Measurements from ENCODE around the gene NXPE3.
"Not testable (repeated sequence)": the region's sequence is repeated elsewhere in the genome, so short reads cannot be mapped to it uniquely, and the experiment has no call there.

The NXPE3 gene

GRCh38 chr3:101779047-101779821, at the start of gene NXPE3:
Gene NXPE3, plus strand, starts transcription at chr3:101779211. Its CDS starts 6,386 bp downstream, at chr3:101785597.
- in situ Hi-C loops (cut with MboI; ENCODE audit: low sequenced_read_pairs): no loop called here

- in situ Hi-C loops (cut with MboI; ENCODE audit: low sequenced_read_pairs): no loop called here
These were observed 49.4 kb upstream of the NXPE3 start for GRCh38 chr3:101729586-101729985.

GRCh38 chr3:101730839-101731238, 48.2 kb upstream of the NXPE3 start:
- in situ Hi-C loops (cut with MboI; ENCODE audit: low sequenced_read_pairs): no loop called here

- in situ Hi-C loops (cut with MboI; ENCODE audit: low sequenced_read_pairs): no loop called here
These were observed 46.8 kb upstream of the NXPE3 start for GRCh38 chr3:101732240-101732641.

- in situ Hi-C loops (cut with MboI; ENCODE audit: low sequenced_read_pairs): no loop called here
These were observed 43.2 kb upstream of the NXPE3 start for GRCh38 chr3:101735833-101736232.

GRCh38 chr3:101741914-101742313, 37.1 kb upstream of the NXPE3 start:
- in situ Hi-C loops (cut with MboI; ENCODE audit: low sequenced_read_pairs): not testable (repeated sequence)

GRCh38 chr3:101744811-101745210, 34.2 kb upstream of the NXPE3 start:
- in situ Hi-C loops (cut with MboI; ENCODE audit: low sequenced_read_pairs): no loop called here

- in situ Hi-C loops (cut with MboI; ENCODE audit: low sequenced_read_pairs): not testable (repeated sequence)
These were observed 33.1 kb upstream of the NXPE3 start for GRCh38 chr3:101745934-101746333.

GRCh38 chr3:101753386-101754113, 25.5 kb upstream of the NXPE3 start:
- in situ Hi-C loops (cut with MboI; ENCODE audit: low sequenced_read_pairs): not testable (repeated sequence)

- in situ Hi-C loops (cut with MboI; ENCODE audit: low sequenced_read_pairs): no loop called here
These were observed 20.8 kb upstream of the NXPE3 start for GRCh38 chr3:101758224-101758623.

GRCh38 chr3:101762041-101762646, 16.9 kb upstream of the NXPE3 start:
- in situ Hi-C loops (cut with MboI; ENCODE audit: low sequenced_read_pairs): no loop called here

GRCh38 chr3:101777745-101778281, 1.2 kb upstream of the NXPE3 start:
- in situ Hi-C loops (cut with MboI; ENCODE audit: low sequenced_read_pairs): not testable (repeated sequence)

GRCh38 chr3:101778385-101779046, 495 bp upstream of the NXPE3 start:
- in situ Hi-C loops (cut with MboI; ENCODE audit: low sequenced_read_pairs): no loop called here

- in situ Hi-C loops (cut with MboI; ENCODE audit: low sequenced_read_pairs): no loop called here
These were observed 891 bp downstream of the NXPE3 start for GRCh38 chr3:101779822-101780381.

GRCh38 chr3:101780661-101781060, 1.6 kb downstream of the NXPE3 start:
- in situ Hi-C loops (cut with MboI; ENCODE audit: low sequenced_read_pairs): no loop called here

- in situ Hi-C loops (cut with MboI; ENCODE audit: low sequenced_read_pairs): no loop called here
These were observed 2.2 kb downstream of the NXPE3 start for GRCh38 chr3:101781166-101781565.

- in situ Hi-C loops (cut with MboI; ENCODE audit: low sequenced_read_pairs): no loop called here
These were observed 6.0 kb downstream of the NXPE3 start for GRCh38 chr3:101784855-101785613.

- in situ Hi-C loops (cut with MboI; ENCODE audit: low sequenced_read_pairs): no loop called here
These were observed 12.8 kb downstream of the NXPE3 start for GRCh38 chr3:101791778-101792177.

- in situ Hi-C loops (cut with MboI; ENCODE audit: low sequenced_read_pairs): no loop called here
These were observed 17.2 kb downstream of the NXPE3 start for GRCh38 chr3:101796077-101796680.

Data from HL-60/S4 (cell line).